ENCODE measurements around the gene CC2D1B.
"Not testable (repeated sequence)": the region's sequence is repeated elsewhere in the genome, so short reads cannot be mapped to it uniquely, and the experiment has no call there.

Gene CC2D1B

GRCh38 chr1:52402860-52403240 lies 36.8 kb upstream of the CC2D1B start:
- no peak for DNase-seq (ENCODE audit: low read depth)
- H3K4me3 ChIP-seq (ENCODE audit: low read length): no peak overlapping the region
- TF ChIP-seq CTCF (IDR thresholded peaks at IDR 0.05; ENCODE audit: insufficient read depth, low read depth, low read length, missing control alignments): no peak

GRCh38 chr1:52400131-52400530 lies 34.1 kb upstream of the CC2D1B start:
- H3K4me3 ChIP-seq (ENCODE audit: low read length): no peak overlapping the region
- no peak for TF ChIP-seq CTCF (IDR thresholded peaks at IDR 0.05; ENCODE audit: insufficient read depth, low read depth, low read length, missing control alignments)
- DNase-seq (ENCODE audit: low read depth): peak; percentile 72

- H3K4me3 ChIP-seq (ENCODE audit: low read length): no peak overlapping the region
- no peak for DNase-seq (ENCODE audit: low read depth)
- TF ChIP-seq CTCF (IDR thresholded peaks at IDR 0.05; ENCODE audit: insufficient read depth, low read depth, low read length, missing control alignments): no peak
Observed at GRCh38 chr1:52399629-52400028, 33.6 kb upstream of the CC2D1B start.

GRCh38 chr1:52393174-52393573 lies 27.2 kb upstream of the CC2D1B start:
- DNase-seq (ENCODE audit: low read depth): no peak
- no peak for TF ChIP-seq CTCF (IDR thresholded peaks at IDR 0.05; ENCODE audit: insufficient read depth, low read depth, low read length, missing control alignments)
- H3K4me3 ChIP-seq (ENCODE audit: low read length): no peak overlapping the region

GRCh38 chr1:52386458-52386857 lies 20.5 kb upstream of the CC2D1B start:
- no peak overlapping the region for H3K4me3 ChIP-seq (ENCODE audit: low read length)
- no peak for TF ChIP-seq CTCF (IDR thresholded peaks at IDR 0.05; ENCODE audit: insufficient read depth, low read depth, low read length, missing control alignments)
- peak; percentile 30 for DNase-seq (ENCODE audit: low read depth)

- TF ChIP-seq CTCF (IDR thresholded peaks at IDR 0.05; ENCODE audit: insufficient read depth, low read depth, low read length, missing control alignments): no peak
- no peak overlapping the region for H3K4me3 ChIP-seq (ENCODE audit: low read length)
- DNase-seq (ENCODE audit: low read depth): no peak
Observed at GRCh38 chr1:52385376-52385775, 19.4 kb upstream of the CC2D1B start.

GRCh38 chr1:52369851-52370250 lies 3.8 kb upstream of the CC2D1B start:
- not testable (repeated sequence) for H3K4me3 ChIP-seq (ENCODE audit: low read length); DNase-seq (ENCODE audit: low read depth)

Measured in epithelial cell of esophagus (primary cell).